Retinal pigment epithelial cell (primary cell): ENCODE results near the gene HBA2.
A peak's percentile ranks its signal among the peaks of the same experiment; 100 is the strongest.

ENCODE experiments used
- DNase-seq: peaks from one replicate; pipeline ENCODE4 v3.0.0-alpha.2; 2010; ENCODE audit warnings: low read depth
- H3K4me3 ChIP-seq: 2 replicates; pipeline ENCODE4 v1.5.1; 2011; ENCODE audit warnings: mild to moderate bottlenecking, low read length, control low read depth, moderate library complexity
- CTCF ChIP-seq: conservative IDR thresholded peaks from 2 replicates; pipeline ENCODE4 v1.5.1; 2011; ENCODE audit warnings: low read depth, low read length, control low read depth, inconsistent platforms

HBA2 gene

GRCh38 chr16:181565-182021 is 8.9 kb downstream of the HBA2 start:
- DNase-seq = no peak
- peak; percentile 84 for TF ChIP-seq CTCF
- no peak overlapping the region for H3K4me3 ChIP-seq

GRCh38 chr16:183005-183404 is 10.3 kb downstream of the HBA2 start:
- no peak overlapping the region for H3K4me3 ChIP-seq
- no peak for DNase-seq
- TF ChIP-seq CTCF = no peak

- no peak overlapping the region for H3K4me3 ChIP-seq
- no peak for TF ChIP-seq CTCF
- DNase-seq = no peak
Measured at GRCh38 chr16:185213-185612, 12.5 kb downstream of the HBA2 start.

- no peak for DNase-seq
- TF ChIP-seq CTCF = no peak
- no peak overlapping the region for H3K4me3 ChIP-seq
Measured at GRCh38 chr16:185691-186090, 13.0 kb downstream of the HBA2 start.

- TF ChIP-seq CTCF = no peak
- H3K4me3 ChIP-seq = no peak overlapping the region
- DNase-seq = no peak
Measured at GRCh38 chr16:187330-187729, 14.7 kb downstream of the HBA2 start.

- DNase-seq = no peak
- TF ChIP-seq CTCF = peak; percentile 9
- H3K4me3 ChIP-seq = no peak overlapping the region
Measured at GRCh38 chr16:188674-189073, 16.0 kb downstream of the HBA2 start.

- no peak overlapping the region for H3K4me3 ChIP-seq
- no peak for TF ChIP-seq CTCF
- DNase-seq = no peak
Measured at GRCh38 chr16:189604-190186, 17.0 kb downstream of the HBA2 start.
